GM18517 (cell line): ENCODE results near the gene RBFOX2.
"Not testable (repeated sequence)": the region's sequence is repeated elsewhere in the genome, so short reads cannot be mapped to it uniquely, and the experiment has no call there.

Source experiments
- ATAC-seq: cut with Tn5 transposase; IDR thresholded peaks from one replicate; pipeline ENCODE4 v1.9.1; 2021; ENCODE audit warnings: mild to moderate bottlenecking, moderate library complexity; ENCODE audit not compliant: unreplicated experiment

The RBFOX2 gene

GRCh38 chr22:36028646-36029405 is at the start of gene RBFOX2:
RBFOX2 (minus strand) TSS chr22:36028824; CDS start chr22:36028425, 399 bp downstream.
- no peak for ATAC-seq

- no peak for ATAC-seq
These were observed 48.6 kb upstream of the RBFOX2 start for GRCh38 chr22:36077271-36077670.

- ATAC-seq: no peak
These were observed 47.1 kb upstream of the RBFOX2 start for GRCh38 chr22:36075724-36076123.

GRCh38 chr22:36075230-36075629 is 46.6 kb upstream of the RBFOX2 start:
- no peak for ATAC-seq

- no peak for ATAC-seq
These were observed 44.9 kb upstream of the RBFOX2 start for GRCh38 chr22:36073476-36073875.

GRCh38 chr22:36070645-36071044 is 42.0 kb upstream of the RBFOX2 start:
- not testable (repeated sequence) for ATAC-seq

GRCh38 chr22:36069368-36069767 is 40.7 kb upstream of the RBFOX2 start:
- no peak for ATAC-seq

- no peak for ATAC-seq
These were observed 40.2 kb upstream of the RBFOX2 start for GRCh38 chr22:36068776-36069344.

GRCh38 chr22:36067235-36067558 is 38.6 kb upstream of the RBFOX2 start:
- ATAC-seq: no peak

- no peak for ATAC-seq
These were observed 37.3 kb upstream of the RBFOX2 start for GRCh38 chr22:36065775-36066544.

GRCh38 chr22:36065462-36065774 is 36.8 kb upstream of the RBFOX2 start:
- ATAC-seq: no peak

- no peak for ATAC-seq
These were observed 35.7 kb upstream of the RBFOX2 start for GRCh38 chr22:36064358-36064757.

- ATAC-seq: no peak
These were observed 28.4 kb upstream of the RBFOX2 start for GRCh38 chr22:36056980-36057379.

GRCh38 chr22:36055376-36056295 is 27.0 kb upstream of the RBFOX2 start:
- ATAC-seq: no peak

GRCh38 chr22:36054446-36054845 is 25.8 kb upstream of the RBFOX2 start:
- not testable (repeated sequence) for ATAC-seq

GRCh38 chr22:36053242-36054147 is 24.9 kb upstream of the RBFOX2 start:
- no peak for ATAC-seq

- ATAC-seq: no peak
These were observed 23.9 kb upstream of the RBFOX2 start for GRCh38 chr22:36052505-36052941.

GRCh38 chr22:36049678-36049997 is 21.0 kb upstream of the RBFOX2 start:
- ATAC-seq: no peak

- ATAC-seq: no peak
These were observed 20.5 kb upstream of the RBFOX2 start for GRCh38 chr22:36048911-36049677.
